Immature natural killer cell (primary cell): ENCODE data around the gene CDR2L. TPM values are rescaled to one million over a fixed set of nuclear protein-coding genes. Genes with fewer than 3 reads are reported as not detected.
A peak's percentile ranks its signal among the peaks of the same experiment; 100 is the strongest.

ENCODE experiments used
- DNase-seq, 3 donors: peaks; one replicate each; pipeline ENCODE4 v3.0.0; 2022; ENCODE audit warnings: mixed read lengths in 1 of 3
- H3K27ac Mint-ChIP-seq, 6 donors: one replicate each; pipeline ENCODE4 v1.8.0; 2020; ENCODE audit warnings: mixed read lengths in 6 of 6, mild to moderate bottlenecking in 5 of 6, inconsistent platforms in 4 of 6, moderate library complexity in 3 of 6
- H3K27me3 Mint-ChIP-seq, 3 donors: one replicate each; pipeline ENCODE4 v1.8.0; 2020 to 2021; ENCODE audit warnings: low read depth in 3 of 3, mild to moderate bottlenecking in 3 of 3, mixed read lengths in 3 of 3, moderate library complexity in 3 of 3, inconsistent platforms in 1 of 3
- H3K36me3 Mint-ChIP-seq, 3 donors: one replicate each; pipeline ENCODE4 v1.8.0; 2020; ENCODE audit warnings: mixed read lengths in 3 of 3, inconsistent platforms in 2 of 3, mild to moderate bottlenecking in 2 of 3
- H3K4me1 Mint-ChIP-seq, 2 donors: one replicate each; pipeline ENCODE4 v1.8.0; 2020; ENCODE audit warnings: inconsistent platforms in 2 of 2, mild to moderate bottlenecking in 2 of 2, mixed read lengths in 2 of 2, moderate library complexity in 1 of 2
- H3K4me3 Mint-ChIP-seq, 5 donors: one replicate each; pipeline ENCODE4 v1.8.0; 2020; ENCODE audit warnings: mild to moderate bottlenecking in 5 of 5, mixed read lengths in 5 of 5, inconsistent platforms in 3 of 5, moderate library complexity in 3 of 5
- H3K9me3 Mint-ChIP-seq, 6 donors: one replicate each; pipeline ENCODE4 v1.8.0; 2020; ENCODE audit warnings: mild to moderate bottlenecking in 6 of 6, mixed read lengths in 6 of 6, inconsistent platforms in 4 of 6, moderate library complexity in 3 of 6
- polyA plus RNA-seq, 3 donors: library from polyadenylated mRNA; unstranded; fragments of 300-500 nt; fragmentation: Illumina TruSeq; gene quantifications; one replicate each; pipeline ENCODE4 v1.2.3, GENCODE V29; 2021

CDR2L gene
- polyA plus RNA-seq, 3 donors from 2014 or later, result not detected

DNA sequence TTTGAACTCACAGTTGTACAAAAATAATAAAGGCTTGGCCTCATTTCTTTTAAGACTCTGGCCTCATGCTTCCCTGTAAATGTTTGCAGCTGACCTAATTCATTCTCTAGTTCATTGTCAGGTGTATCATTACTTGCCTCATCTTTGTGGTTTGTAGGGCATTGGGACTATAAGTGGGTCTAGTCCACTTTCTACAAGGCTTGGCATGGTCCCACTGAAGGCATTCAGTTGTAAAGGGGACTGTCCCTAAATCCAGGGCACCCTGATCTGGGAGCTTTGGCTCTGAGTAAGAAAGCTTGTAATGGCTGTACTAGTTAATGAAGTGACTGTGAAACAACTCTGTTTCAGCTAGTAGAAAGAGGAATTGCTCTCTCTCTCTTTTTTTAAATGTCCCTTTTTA, 62.3 kb downstream of the CDR2L start:
- Mint-ChIP-seq H3K4me3 (peak overlapping the region in 4 of 5 donors; percentile 13 to 40 (median 34)), H3K27me3 (peaks cover 0 to 4% (median 0%) of the 10 kb centered on the region in 3 donors), H3K4me1 (peaks cover 38 to 45% of the 10 kb centered on the region in 2 donors), H3K9me3 (no peaks in the 10 kb centered on the region), H3K36me3 (peaks cover 6 to 13% (median 8%) of the 10 kb centered on the region in 3 donors), H3K27ac (peak overlapping the region in 1 of 6 donors; percentile 34)
- DNase-seq, result no peak

DNA sequence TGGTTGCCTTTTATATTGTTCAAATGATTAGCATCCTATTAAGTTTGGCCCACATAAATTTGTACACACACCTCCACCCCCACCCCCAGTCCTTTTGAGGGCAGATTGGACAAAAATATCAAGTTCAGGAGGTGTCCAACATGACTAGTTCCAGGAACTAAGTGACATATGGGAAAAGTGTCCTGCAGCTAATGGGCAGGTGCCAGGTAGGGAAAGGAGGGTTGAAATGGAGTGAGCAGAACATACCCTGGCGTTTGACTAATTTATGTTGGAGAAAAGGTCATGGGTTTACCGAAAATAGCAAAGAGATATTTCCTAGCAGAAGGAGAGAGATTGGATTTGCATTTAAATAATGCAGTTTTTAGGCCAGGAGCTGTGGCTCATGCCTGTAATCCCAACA, 64.5 kb downstream of the CDR2L start:
- peaks cover 8 to 22% (median 10%) of the 10 kb centered on the region in 3 donors for H3K36me3 Mint-ChIP-seq
- H3K4me3 Mint-ChIP-seq, result no peak overlapping the region
- DNase-seq, result no peak
- peaks cover 20 to 26% of the 10 kb centered on the region in 2 donors for H3K4me1 Mint-ChIP-seq
- H3K27ac Mint-ChIP-seq, result no peak overlapping the region
- no peaks in the 10 kb centered on the region for H3K9me3 Mint-ChIP-seq
- H3K27me3 Mint-ChIP-seq, result peaks cover 0 to 4% (median 0%) of the 10 kb centered on the region in 3 donors

Other genes with a start within 250 kb of the CDR2L start
- gene NHERF1, start 239.0 kb upstream of the CDR2L start, polyA plus RNA-seq, result 1,000 to 10,000 TPM in 1 of 3 donors, 100 to 1,000 TPM in 2; 566 to 1,121 (median 751) TPM
- gene NAT9, start 211.3 kb upstream of the CDR2L start, polyA plus RNA-seq, result 10 to 100 TPM in 1 of 3 donors, 1 to 10 TPM in 2; 4.3 to 11.2 (median 6.3) TPM
- gene GRIN2C, start 127.7 kb upstream of the CDR2L start, polyA plus RNA-seq, result under 1 TPM in 1 of 3 donors, not detected in 2; 0.66 TPM
- 10 to 100 TPM in 1 of 3 donors, 1 to 10 TPM in 2; 3.9 to 10.3 (median 8.0) TPM for gene FDXR, start 114.6 kb upstream of the CDR2L start, polyA plus RNA-seq
- gene FADS6, start 94.0 kb upstream of the CDR2L start, polyA plus RNA-seq, result not detected
- gene USH1G, start 64.4 kb upstream of the CDR2L start, polyA plus RNA-seq, result not detected
- not detected for gene OTOP2, start 63.4 kb upstream of the CDR2L start, polyA plus RNA-seq
- gene OTOP3, start 51.7 kb upstream of the CDR2L start, polyA plus RNA-seq, result not detected
- gene HID1, start 14.9 kb upstream of the CDR2L start, polyA plus RNA-seq, result under 1 TPM in 2 of 3 donors, not detected in 1; 0.34 to 0.94 TPM
- gene MRPL58, start 25.0 kb downstream of the CDR2L start, polyA plus RNA-seq, result 10 to 100 TPM; 32.4 to 52.3 (median 47.1) TPM
- 100 to 1,000 TPM; 257 to 366 (median 261) TPM for gene ATP5PD, start 59.3 kb downstream of the CDR2L start, polyA plus RNA-seq
- 1 to 10 TPM; 2.3 to 6.0 (median 4.4) TPM for gene KCTD2, start 59.6 kb downstream of the CDR2L start, polyA plus RNA-seq
- 1 to 10 TPM; 1.5 to 2.1 (median 1.5) TPM for gene SLC16A5, start 100.3 kb downstream of the CDR2L start, polyA plus RNA-seq
- gene ARMC7, start 122.3 kb downstream of the CDR2L start, polyA plus RNA-seq, result 1 to 10 TPM in 2 of 3 donors, under 1 TPM in 1; 0.57 to 7.5 (median 3.5) TPM
- 100 to 1,000 TPM in 1 of 3 donors, 10 to 100 TPM in 2; 80.3 to 111 (median 88.8) TPM for gene NT5C, start 144.1 kb downstream of the CDR2L start, polyA plus RNA-seq
- gene JPT1, start 166.9 kb downstream of the CDR2L start, polyA plus RNA-seq, result 100 to 1,000 TPM; 105 to 168 (median 133) TPM
- 100 to 1,000 TPM; 214 to 427 (median 404) TPM for gene SUMO2, start 195.3 kb downstream of the CDR2L start, polyA plus RNA-seq
- 10 to 100 TPM; 28.3 to 47.8 (median 41.1) TPM for gene NUP85, start 218.0 kb downstream of the CDR2L start, polyA plus RNA-seq